IPS-15b (cell line): ENCODE results near the gene CXCL12.

ENCODE experiments used
- H3K27me3 ChIP-seq: one replicate; pipeline ENCODE4 v1.6.1; 2013; ENCODE audit warnings: low read length; ENCODE audit not compliant: control insufficient read depth, insufficient read depth
- H3K36me3 ChIP-seq: one replicate; pipeline ENCODE4 v1.6.1; 2013; ENCODE audit warnings: low read length; ENCODE audit not compliant: control insufficient read depth, insufficient read depth
- H3K4me1 ChIP-seq: one replicate; pipeline ENCODE4 v1.6.1; 2013; ENCODE audit warnings: mild to moderate bottlenecking, low read length; ENCODE audit not compliant: control insufficient read depth, insufficient read depth
- H3K4me3 ChIP-seq: one replicate; pipeline ENCODE4 v1.5.1; 2013; ENCODE audit warnings: low read depth, low read length
- H3K9ac ChIP-seq: one replicate; pipeline ENCODE4 v1.6.1; 2013; ENCODE audit warnings: low read depth, mild to moderate bottlenecking, low read length
- H3K9me3 ChIP-seq: one replicate; pipeline ENCODE4 v1.6.1; 2013; ENCODE audit warnings: mild to moderate bottlenecking, low read length; ENCODE audit not compliant: control insufficient read depth, insufficient read depth

CXCL12 gene

GRCh38 chr10:44382131-44382858, 2.6 kb downstream of the CXCL12 start:
- Histone ChIP-seq H3K36me3 (peaks cover 21% of the 10 kb centered on the region), H3K9ac (peak overlapping the region; percentile 57), H3K4me1 (peaks cover 25% of the 10 kb centered on the region), H3K4me3 (peak overlapping the region; percentile 82), H3K9me3 (no peaks in the 10 kb centered on the region), H3K27me3 (peaks cover 19% of the 10 kb centered on the region)

DNA sequence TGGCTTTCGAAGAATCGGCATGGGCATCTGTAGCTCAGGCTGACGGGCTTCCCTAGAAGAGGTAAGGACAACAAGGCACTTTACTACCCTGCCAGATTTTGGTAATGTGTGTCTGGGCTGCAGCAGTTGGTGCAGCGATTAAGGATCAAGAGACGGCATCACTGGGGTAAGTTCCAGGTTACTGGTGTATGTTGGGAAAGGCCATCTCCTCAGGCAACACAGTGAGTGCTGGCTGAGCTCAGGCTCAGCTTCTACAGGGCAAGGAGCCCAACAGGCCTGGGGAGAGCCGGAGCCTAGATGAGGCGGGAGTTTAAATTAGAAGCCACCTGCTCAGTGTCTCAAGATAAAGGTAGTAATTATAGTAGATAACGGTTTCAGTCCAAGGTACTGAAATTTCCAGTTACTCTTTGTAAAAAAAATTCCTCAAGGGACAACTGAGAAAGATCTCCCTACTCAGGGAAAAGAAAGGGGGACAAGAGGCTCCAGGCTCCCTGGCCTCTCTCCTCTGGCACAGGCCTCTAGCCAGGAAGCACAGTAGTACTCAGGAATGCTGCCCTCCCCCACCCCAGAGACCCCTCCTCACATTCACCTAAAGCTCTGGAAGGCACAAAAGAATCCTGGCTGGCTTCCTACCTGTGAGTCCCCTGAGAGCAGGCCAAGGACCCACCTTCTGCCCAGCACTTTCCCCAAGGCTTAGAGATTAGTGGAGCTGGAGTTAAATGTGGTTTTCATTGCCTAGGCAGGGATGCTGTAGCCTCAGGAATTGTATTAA, 3.9 kb downstream of the CXCL12 start:
- Histone ChIP-seq H3K4me1 (peaks cover 25% of the 10 kb centered on the region), H3K9ac (no peak overlapping the region), H3K36me3 (peaks cover 26% of the 10 kb centered on the region), H3K27me3 (peaks cover 12% of the 10 kb centered on the region), H3K9me3 (no peaks in the 10 kb centered on the region), H3K4me3 (no peak overlapping the region)

DNA sequence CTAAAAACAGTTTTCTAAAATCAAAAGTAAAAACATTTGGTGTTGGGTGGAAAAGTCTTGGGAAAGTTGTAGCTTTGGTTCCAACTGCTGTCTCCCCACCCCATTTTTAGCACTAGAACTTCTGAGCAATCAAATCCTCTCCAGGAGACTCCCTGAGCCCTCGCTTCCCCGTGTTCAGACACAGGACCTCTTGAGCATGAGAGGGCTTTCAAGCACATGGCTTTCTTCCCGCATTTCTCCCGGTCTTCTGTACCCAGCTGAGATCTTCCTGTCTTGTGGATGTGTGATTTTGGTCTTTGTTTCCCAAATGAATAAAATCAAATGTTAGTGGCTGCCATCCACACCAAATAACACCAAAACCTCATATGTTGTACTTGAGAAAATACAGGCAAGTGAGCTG, 5.0 kb downstream of the CXCL12 start:
- Histone ChIP-seq H3K4me1 (peaks cover 23% of the 10 kb centered on the region), H3K9me3 (no peaks in the 10 kb centered on the region), H3K27me3 (peaks cover 5% of the 10 kb centered on the region), H3K36me3 (peaks cover 36% of the 10 kb centered on the region), H3K9ac (no peak overlapping the region), H3K4me3 (no peak overlapping the region)

DNA sequence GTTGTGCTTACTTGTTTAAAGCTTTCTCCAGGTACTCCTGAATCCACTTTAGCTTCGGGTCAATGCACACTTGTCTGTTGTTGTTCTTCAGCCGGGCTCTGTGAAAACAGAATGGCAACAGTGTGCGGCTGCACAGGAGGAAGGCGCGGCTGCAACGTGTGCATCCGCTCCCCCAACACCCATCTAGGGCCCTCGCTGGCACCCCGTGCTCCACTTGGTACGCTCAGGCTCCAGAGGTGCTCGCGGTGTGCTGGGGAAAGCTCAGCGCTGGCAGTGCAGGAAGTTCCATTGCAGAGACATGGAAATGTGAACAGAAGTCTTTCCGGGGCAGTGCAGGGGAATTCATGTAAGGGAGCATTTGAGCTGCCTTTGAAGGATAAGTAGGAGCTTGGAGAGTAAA, 6.3 kb downstream of the CXCL12 start:
- Histone ChIP-seq H3K9me3 (no peaks in the 10 kb centered on the region), H3K36me3 (peaks cover 46% of the 10 kb centered on the region), H3K4me3 (no peak overlapping the region), H3K27me3 (peaks cover 2% of the 10 kb centered on the region), H3K4me1 (peaks cover 23% of the 10 kb centered on the region), H3K9ac (no peak overlapping the region)

- Histone ChIP-seq H3K4me3 (no peak overlapping the region), H3K27me3 (no peaks in the 10 kb centered on the region), H3K9me3 (no peaks in the 10 kb centered on the region), H3K9ac (no peak overlapping the region), H3K36me3 (peaks cover 52% of the 10 kb centered on the region), H3K4me1 (peaks cover 23% of the 10 kb centered on the region)
These were observed 7.1 kb downstream of the CXCL12 start for GRCh38 chr10:44377651-44378310.

- H3K36me3 ChIP-seq = peaks cover 57% of the 10 kb centered on the region
These were observed 8.3 kb downstream of the CXCL12 start for GRCh38 chr10:44376472-44377099.

DNA sequence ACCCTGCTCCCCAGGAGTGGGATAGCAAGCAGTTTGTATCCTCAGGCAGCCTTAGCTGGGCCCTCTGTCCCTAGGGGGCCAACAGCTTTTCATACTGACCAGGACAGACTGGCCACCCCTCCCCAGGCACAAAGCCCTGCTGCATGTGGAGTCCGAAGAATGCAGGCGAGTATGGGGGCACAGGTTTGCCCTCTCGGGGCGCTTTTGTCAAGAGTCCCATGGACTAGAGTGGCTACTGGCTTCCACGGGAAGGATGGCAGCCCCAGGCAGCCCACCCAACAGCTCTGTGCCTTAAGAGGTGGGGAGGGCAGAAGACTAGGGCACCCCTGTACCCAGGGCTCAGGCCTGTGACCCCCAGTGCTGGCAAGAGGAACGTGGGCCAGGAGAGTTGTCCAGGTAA, 10.7 kb downstream of the CXCL12 start:
- Histone ChIP-seq H3K4me3 (no peak overlapping the region), H3K27me3 (no peaks in the 10 kb centered on the region), H3K4me1 (peaks cover 23% of the 10 kb centered on the region), H3K9ac (no peak overlapping the region), H3K36me3 (peaks cover 54% of the 10 kb centered on the region), H3K9me3 (no peaks in the 10 kb centered on the region)

More at GRCh38 chr10:44376472-44377099, 8.3 kb downstream of the CXCL12 start:
- H3K9me3 ChIP-seq = no peaks in the 10 kb centered on the region
- no peaks in the 10 kb centered on the region for H3K27me3 ChIP-seq
- peaks cover 20% of the 10 kb centered on the region for H3K4me1 ChIP-seq
- H3K4me3 ChIP-seq = no peak overlapping the region
- no peak overlapping the region for H3K9ac ChIP-seq

- Histone ChIP-seq H3K4me3 (no peak overlapping the region), H3K9ac (no peak overlapping the region), H3K9me3 (no peaks in the 10 kb centered on the region), H3K36me3 (peaks cover 47% of the 10 kb centered on the region), H3K27me3 (no peaks in the 10 kb centered on the region), H3K4me1 (peaks cover 23% of the 10 kb centered on the region)
These were observed 11.4 kb downstream of the CXCL12 start for GRCh38 chr10:44373341-44373995.

GRCh38 chr10:44372181-44372580, 12.7 kb downstream of the CXCL12 start:
- no peaks in the 10 kb centered on the region for H3K27me3 ChIP-seq
- no peak overlapping the region for H3K4me3 ChIP-seq
- H3K4me1 ChIP-seq = peaks cover 23% of the 10 kb centered on the region
- peaks cover 37% of the 10 kb centered on the region for H3K36me3 ChIP-seq
- no peak overlapping the region for H3K9ac ChIP-seq
- no peaks in the 10 kb centered on the region for H3K9me3 ChIP-seq

GRCh38 chr10:44370731-44371248, 14.1 kb downstream of the CXCL12 start:
- Histone ChIP-seq H3K9ac (no peak overlapping the region), H3K4me1 (peaks cover 23% of the 10 kb centered on the region), H3K27me3 (no peaks in the 10 kb centered on the region), H3K9me3 (no peaks in the 10 kb centered on the region), H3K36me3 (peaks cover 30% of the 10 kb centered on the region), H3K4me3 (peak overlapping the region; percentile 23)

DNA sequence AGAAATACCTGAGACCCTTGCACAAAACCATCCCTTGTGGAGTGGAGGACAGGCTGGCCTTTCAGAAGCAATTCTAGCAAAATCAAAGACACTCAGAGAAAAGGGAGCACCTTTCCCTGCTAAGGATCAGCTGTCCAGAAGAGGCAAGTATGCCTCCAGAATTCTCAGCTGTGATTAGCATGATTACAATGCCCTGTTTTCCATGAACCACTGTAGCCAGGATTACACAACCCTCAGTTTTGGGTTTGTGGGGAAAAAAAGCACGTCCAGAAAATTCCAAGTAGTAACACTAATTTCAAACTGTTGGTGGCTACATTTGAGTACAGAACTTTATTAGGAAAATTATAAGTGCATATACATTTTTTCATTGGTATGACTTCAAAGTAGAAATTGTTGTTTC, 15.0 kb downstream of the CXCL12 start:
- Histone ChIP-seq H3K27me3 (no peaks in the 10 kb centered on the region), H3K4me3 (no peak overlapping the region), H3K9ac (no peak overlapping the region), H3K9me3 (no peaks in the 10 kb centered on the region), H3K4me1 (peaks cover 23% of the 10 kb centered on the region), H3K36me3 (peaks cover 21% of the 10 kb centered on the region)
